IMR-90 (cell line): ENCODE measurements around the gene AUH.

Experiments
- BHLHE40 ChIP-seq: fragments of 150-350 bp; IDR thresholded peaks from 2 replicates; pipeline ENCODE4 v1.6.1; 2016; ENCODE audit warnings: mild to moderate bottlenecking, low read depth, low read length
- CEBPB ChIP-seq: IDR thresholded peaks from 2 replicates; pipeline ENCODE4 v1.6.1; 2012; ENCODE audit warnings: low read depth, low read length, improper control_type of control experiment
- CHD1 ChIP-seq: IDR thresholded peaks from 2 replicates; pipeline ENCODE4 v1.6.1; 2012; ENCODE audit warnings: low read depth, low read length, improper control_type of control experiment
- FOS ChIP-seq: fragments of 150-350 bp; IDR thresholded peaks from 2 replicates; pipeline ENCODE4 v1.6.1; 2016; ENCODE audit warnings: low read depth, low read length
- MAFK ChIP-seq: IDR thresholded peaks from 2 replicates; pipeline ENCODE4 v1.6.1; 2012; ENCODE audit warnings: low read depth, low read length, improper control_type of control experiment
- MXI1 ChIP-seq: IDR thresholded peaks from 2 replicates; pipeline ENCODE4 v1.6.1; 2012; ENCODE audit warnings: low read depth, mild to moderate bottlenecking, low read length, moderate library complexity, borderline replicate concordance
- POLR2A ChIP-seq: IDR thresholded peaks from 2 replicates; pipeline ENCODE4 v1.6.1; 2012; ENCODE audit warnings: mild to moderate bottlenecking, low read depth, low read length
- RAD21 ChIP-seq: IDR thresholded peaks from 2 replicates; pipeline ENCODE4 v1.6.1; 2012; ENCODE audit warnings: low read length, improper control_type of control experiment
- RCOR1 ChIP-seq: IDR thresholded peaks from 2 replicates; pipeline ENCODE4 v1.6.1; 2012; ENCODE audit warnings: mild to moderate bottlenecking, low read length, improper control_type of control experiment; ENCODE audit not compliant: insufficient replicate concordance
- SMC3 ChIP-seq: fragments of 150-350 bp; IDR thresholded peaks from 2 replicates; pipeline ENCODE4 v1.6.1; 2016; ENCODE audit warnings: low read depth, mild to moderate bottlenecking, antibody characterized with exemption, low read length, moderate library complexity
- TF ChIP-seq, protein P1 (sequence below): conservative IDR thresholded peaks from 2 replicates; pipeline ENCODE4 v1.5.1; 2012; ENCODE audit warnings: mild to moderate bottlenecking, low read depth, low read length, improper control_type of control experiment
- TF ChIP-seq, protein P2 (sequence below): fragments of 150-350 bp; IDR thresholded peaks from 2 replicates; pipeline ENCODE4 v1.6.1; 2016; ENCODE audit warnings: low read depth, mild to moderate bottlenecking, low read length, moderate library complexity, borderline replicate concordance
- TF ChIP-seq, protein P3 (sequence below): fragments of 150-350 bp; IDR thresholded peaks from 2 replicates; pipeline ENCODE4 v1.6.1; 2017; ENCODE audit warnings: mild to moderate bottlenecking, antibody characterized with exemption, low read length, low read depth

DNA sequence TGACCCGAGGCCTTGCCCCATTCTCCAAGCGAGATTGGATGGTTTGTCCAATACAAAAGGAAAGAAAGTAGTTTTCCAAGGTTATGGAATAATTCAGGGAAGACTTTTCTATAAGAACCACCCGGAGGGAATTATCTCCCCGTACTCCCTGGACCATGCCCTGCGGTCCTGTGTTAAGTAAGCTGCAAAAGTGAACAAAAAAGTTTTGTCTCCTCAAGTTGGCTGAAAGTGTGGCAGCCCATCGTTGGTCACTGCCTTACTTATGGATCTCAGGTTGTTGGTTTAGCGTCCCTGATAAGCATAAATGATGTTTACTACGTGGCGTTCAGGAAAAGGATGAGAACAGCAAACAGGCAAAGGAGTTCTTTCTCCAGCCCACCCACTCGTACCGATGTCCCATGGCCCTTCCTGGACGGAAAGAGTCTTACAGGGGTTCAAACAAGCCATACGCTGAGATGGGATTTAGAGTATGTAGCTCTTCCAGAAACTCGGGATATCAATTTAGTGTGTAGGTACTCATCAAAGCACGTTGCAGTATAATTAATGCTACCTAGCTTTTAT, 413 bp upstream of the AUH start:
- TF ChIP-seq, protein P1, sequence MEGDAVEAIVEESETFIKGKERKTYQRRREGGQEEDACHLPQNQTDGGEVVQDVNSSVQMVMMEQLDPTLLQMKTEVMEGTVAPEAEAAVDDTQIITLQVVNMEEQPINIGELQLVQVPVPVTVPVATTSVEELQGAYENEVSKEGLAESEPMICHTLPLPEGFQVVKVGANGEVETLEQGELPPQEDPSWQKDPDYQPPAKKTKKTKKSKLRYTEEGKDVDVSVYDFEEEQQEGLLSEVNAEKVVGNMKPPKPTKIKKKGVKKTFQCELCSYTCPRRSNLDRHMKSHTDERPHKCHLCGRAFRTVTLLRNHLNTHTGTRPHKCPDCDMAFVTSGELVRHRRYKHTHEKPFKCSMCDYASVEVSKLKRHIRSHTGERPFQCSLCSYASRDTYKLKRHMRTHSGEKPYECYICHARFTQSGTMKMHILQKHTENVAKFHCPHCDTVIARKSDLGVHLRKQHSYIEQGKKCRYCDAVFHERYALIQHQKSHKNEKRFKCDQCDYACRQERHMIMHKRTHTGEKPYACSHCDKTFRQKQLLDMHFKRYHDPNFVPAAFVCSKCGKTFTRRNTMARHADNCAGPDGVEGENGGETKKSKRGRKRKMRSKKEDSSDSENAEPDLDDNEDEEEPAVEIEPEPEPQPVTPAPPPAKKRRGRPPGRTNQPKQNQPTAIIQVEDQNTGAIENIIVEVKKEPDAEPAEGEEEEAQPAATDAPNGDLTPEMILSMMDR = no peak
- TF ChIP-seq POLR2A (no peak), MAFK (no peak), SMC3 (no peak), FOS (no peak), BHLHE40 (no peak), CEBPB (no peak), CHD1 (no peak), RAD21 (no peak), RCOR1 (no peak), MXI1 (no peak)
- TF ChIP-seq, protein P2, sequence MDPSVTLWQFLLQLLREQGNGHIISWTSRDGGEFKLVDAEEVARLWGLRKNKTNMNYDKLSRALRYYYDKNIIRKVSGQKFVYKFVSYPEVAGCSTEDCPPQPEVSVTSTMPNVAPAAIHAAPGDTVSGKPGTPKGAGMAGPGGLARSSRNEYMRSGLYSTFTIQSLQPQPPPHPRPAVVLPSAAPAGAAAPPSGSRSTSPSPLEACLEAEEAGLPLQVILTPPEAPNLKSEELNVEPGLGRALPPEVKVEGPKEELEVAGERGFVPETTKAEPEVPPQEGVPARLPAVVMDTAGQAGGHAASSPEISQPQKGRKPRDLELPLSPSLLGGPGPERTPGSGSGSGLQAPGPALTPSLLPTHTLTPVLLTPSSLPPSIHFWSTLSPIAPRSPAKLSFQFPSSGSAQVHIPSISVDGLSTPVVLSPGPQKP = no peak
- TF ChIP-seq, protein P3, sequence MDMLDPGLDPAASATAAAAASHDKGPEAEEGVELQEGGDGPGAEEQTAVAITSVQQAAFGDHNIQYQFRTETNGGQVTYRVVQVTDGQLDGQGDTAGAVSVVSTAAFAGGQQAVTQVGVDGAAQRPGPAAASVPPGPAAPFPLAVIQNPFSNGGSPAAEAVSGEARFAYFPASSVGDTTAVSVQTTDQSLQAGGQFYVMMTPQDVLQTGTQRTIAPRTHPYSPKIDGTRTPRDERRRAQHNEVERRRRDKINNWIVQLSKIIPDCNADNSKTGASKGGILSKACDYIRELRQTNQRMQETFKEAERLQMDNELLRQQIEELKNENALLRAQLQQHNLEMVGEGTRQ = no peak
